Measurements from ENCODE around the gene TCF20. TPM values are rescaled to one million over a fixed set of nuclear protein-coding genes. Genes with fewer than 3 reads are reported as not detected.

Gene TCF20
- total and polyA plus RNA-seq, 2 donors from 2014 or later = 6.1 to 63.6 TPM

DNA sequence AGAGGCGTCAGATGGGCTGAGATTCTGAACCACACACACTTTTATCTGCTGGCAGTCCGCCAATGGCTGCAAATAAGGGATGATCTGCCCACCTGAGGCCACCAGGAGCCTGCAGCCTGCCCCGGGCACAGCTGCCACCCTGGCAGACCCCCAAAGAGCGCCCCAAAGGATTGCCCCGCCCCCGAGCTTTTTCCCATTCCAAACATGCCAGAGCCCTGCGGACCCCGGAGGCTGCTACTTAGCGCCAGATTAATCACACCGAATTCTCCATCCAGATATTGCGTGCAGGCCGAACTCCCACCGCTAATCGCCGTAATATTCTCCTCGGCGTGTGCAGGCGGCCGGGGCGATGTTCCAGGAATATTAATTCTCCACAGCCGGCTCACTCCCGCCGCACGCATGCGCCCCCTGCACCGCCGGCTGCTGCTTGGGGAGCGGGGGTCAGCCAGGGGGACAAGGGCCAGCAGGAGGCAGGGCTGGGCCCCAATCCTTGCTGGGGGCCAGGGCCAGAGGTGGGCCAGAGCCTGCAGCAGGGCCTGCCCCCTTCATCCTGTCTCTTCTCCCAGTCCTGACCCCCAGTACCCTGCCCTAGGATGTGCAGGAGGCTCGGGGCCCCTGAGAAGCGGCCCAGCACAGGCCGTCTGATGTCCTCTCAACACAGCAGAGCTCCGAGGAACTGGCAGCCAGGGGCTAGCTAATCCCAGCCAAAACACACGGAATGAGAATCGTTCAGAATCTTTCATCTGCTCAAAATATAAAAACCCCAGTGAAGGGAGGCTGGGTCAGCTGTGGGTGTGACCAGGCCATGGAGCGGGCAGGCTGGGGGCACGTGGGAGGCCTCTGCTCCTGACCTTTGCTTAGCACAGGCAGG, 19.5 kb upstream of the TCF20 start:
- no peak for FAIRE-seq
- no peak overlapping the region for H3K27ac ChIP-seq (ENCODE audit: low read depth in 2 of 2, low read length in 2 of 2)
- no peak overlapping the region for H3K4me3 ChIP-seq (ENCODE audit: low read length in 3 of 3)
- DNase-seq = peak in 2 of 5 donors; percentile 60 to 64
- TF ChIP-seq CTCF (IDR thresholded peaks at IDR 0.05; ENCODE audit: borderline replicate concordance, extremely low read depth, insufficient read depth) = no peak
- H3K4me1 ChIP-seq (ENCODE audit: control insufficient read depth in 2 of 3, insufficient read depth in 2 of 3, low read depth in 1 of 3, low read length in 3 of 3) = no peaks in the 10 kb centered on the region
- H3K9me3 ChIP-seq (ENCODE audit: control insufficient read depth in 2 of 3, insufficient read depth in 1 of 3, low read length in 3 of 3) = no peaks in the 10 kb centered on the region
- no peaks in the 10 kb centered on the region for H3K36me3 ChIP-seq (ENCODE audit: control insufficient read depth in 2 of 3, insufficient read depth in 3 of 3, low read length in 3 of 3)
- H3K27me3 ChIP-seq (ENCODE audit: control insufficient read depth, insufficient read depth, low read length) = no peaks in the 10 kb centered on the region
- H3K9ac ChIP-seq (ENCODE audit: low read length in 3 of 3) = no peak overlapping the region
- intact Hi-C loops (cut with DNase I) = no loop called here

DNA sequence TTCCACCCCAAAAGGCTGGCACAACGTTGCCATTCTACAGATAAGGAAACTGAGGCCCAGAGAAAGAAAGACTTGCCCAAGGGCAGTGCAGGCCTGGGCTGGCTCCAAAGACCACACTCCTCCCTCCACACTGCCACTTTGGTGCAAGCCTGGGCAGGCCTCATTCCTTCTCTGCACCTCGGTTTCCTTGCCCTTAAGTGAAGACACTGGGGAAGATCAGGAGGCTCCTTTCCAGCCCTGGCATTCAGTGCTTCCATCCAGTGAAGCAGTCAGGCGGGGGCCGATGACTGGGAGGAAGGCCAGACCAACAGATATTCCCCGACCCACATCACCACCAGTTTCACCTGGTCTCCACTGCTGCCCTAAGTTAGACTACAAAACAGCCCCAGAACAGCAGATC, 18.3 kb upstream of the TCF20 start:
- no peak for FAIRE-seq
- no peaks in the 10 kb centered on the region for H3K27me3 ChIP-seq (ENCODE audit: control insufficient read depth, insufficient read depth, low read length)
- H3K4me1 ChIP-seq (ENCODE audit: control insufficient read depth in 2 of 3, insufficient read depth in 2 of 3, low read depth in 1 of 3, low read length in 3 of 3) = peaks cover 0 to 3% (median 0%) of the 10 kb centered on the region in 3 donors
- no peak overlapping the region for H3K27ac ChIP-seq (ENCODE audit: low read depth in 2 of 2, low read length in 2 of 2)
- no peak for DNase-seq
- no peak for TF ChIP-seq CTCF (IDR thresholded peaks at IDR 0.05; ENCODE audit: borderline replicate concordance, extremely low read depth, insufficient read depth)
- no peaks in the 10 kb centered on the region for H3K36me3 ChIP-seq (ENCODE audit: control insufficient read depth in 2 of 3, insufficient read depth in 3 of 3, low read length in 3 of 3)
- no peak overlapping the region for H3K9ac ChIP-seq (ENCODE audit: low read length in 3 of 3)
- no peak overlapping the region for H3K4me3 ChIP-seq (ENCODE audit: low read length in 3 of 3)
- H3K9me3 ChIP-seq (ENCODE audit: control insufficient read depth in 2 of 3, insufficient read depth in 1 of 3, low read length in 3 of 3) = no peaks in the 10 kb centered on the region
- intact Hi-C loops (cut with DNase I) = no loop called here

DNA sequence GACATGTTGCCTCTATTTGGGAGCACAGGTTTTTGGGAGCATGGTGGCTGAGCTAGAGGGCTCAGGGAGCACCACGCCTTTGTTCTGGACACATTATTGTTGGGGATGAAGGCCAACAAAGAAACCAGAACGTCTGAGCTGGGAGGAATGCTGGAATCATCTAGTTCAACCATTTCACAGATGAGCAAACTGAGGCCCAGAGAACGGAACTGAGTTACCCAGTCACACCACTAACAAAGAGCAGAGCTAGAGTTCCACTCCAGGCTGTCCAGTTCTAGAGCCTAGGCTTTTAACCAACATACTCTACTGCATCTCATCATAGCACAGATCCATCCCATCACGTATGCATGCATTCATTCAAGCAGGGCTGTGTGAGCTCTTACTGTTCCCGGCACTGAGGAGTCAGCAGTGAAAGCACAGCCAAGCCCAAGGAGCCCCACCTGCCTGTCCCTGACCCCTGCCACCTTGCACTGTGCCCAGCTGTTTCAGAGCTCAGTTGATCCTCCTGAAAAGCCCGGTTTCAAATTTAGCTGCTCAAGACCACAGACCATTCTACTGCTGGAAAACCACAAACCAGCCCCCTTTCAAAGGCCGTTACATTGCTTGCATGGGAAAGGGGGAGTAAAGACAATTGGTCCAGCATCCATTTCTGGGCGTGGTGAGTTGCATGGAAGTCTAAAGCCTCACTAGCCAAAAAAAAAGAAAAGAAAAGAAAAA, 16.9 kb upstream of the TCF20 start:
- H3K36me3 ChIP-seq (ENCODE audit: control insufficient read depth in 2 of 3, insufficient read depth in 3 of 3, low read length in 3 of 3) = no peaks in the 10 kb centered on the region
- FAIRE-seq (no peak), DNase-seq (no peak)
- H3K9ac ChIP-seq (ENCODE audit: low read length in 3 of 3) = no peak overlapping the region
- no peak for TF ChIP-seq CTCF (IDR thresholded peaks at IDR 0.05; ENCODE audit: borderline replicate concordance, extremely low read depth, insufficient read depth)
- H3K27ac ChIP-seq (ENCODE audit: low read depth in 2 of 2, low read length in 2 of 2) = no peak overlapping the region
- intact Hi-C loops (cut with DNase I) = no loop called here
- peaks cover 0 to 9% (median 0%) of the 10 kb centered on the region in 3 donors for H3K4me1 ChIP-seq (ENCODE audit: control insufficient read depth in 2 of 3, insufficient read depth in 2 of 3, low read depth in 1 of 3, low read length in 3 of 3)
- no peaks in the 10 kb centered on the region for H3K27me3 ChIP-seq (ENCODE audit: control insufficient read depth, insufficient read depth, low read length)
- no peaks in the 10 kb centered on the region for H3K9me3 ChIP-seq (ENCODE audit: control insufficient read depth in 2 of 3, insufficient read depth in 1 of 3, low read length in 3 of 3)
- H3K4me3 ChIP-seq (ENCODE audit: low read length in 3 of 3) = no peak overlapping the region
